ENCODE data around the gene MALRD1.

Gene MALRD1

DNA sequence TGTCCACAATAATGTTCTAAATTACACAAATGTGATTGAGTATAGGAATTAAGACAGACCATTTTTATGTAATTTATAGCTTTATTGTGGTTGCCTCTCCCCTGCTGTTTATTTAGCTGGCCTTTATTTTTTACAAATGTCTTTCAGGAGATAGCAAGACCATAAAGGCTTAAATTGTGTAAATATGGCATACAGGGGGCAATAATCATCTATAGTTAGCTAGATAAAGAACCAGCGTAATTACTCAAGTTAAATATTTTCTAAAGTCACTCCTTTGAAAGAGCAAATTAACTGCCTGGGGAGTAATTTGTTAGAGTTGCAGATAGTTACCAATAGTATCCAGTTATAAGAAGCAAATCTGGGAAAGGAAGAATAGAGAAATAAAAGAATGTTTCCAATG lies at the start of gene MALRD1:
MALRD1 (plus strand) TSS at position 313 of the 400 bp plus-strand sequence. CDS start 138 bp downstream, outside the sequence.
- DNase-seq (ENCODE audit: low read depth in 2 of 2, low spot score in 1 of 2), result no peak

DNA sequence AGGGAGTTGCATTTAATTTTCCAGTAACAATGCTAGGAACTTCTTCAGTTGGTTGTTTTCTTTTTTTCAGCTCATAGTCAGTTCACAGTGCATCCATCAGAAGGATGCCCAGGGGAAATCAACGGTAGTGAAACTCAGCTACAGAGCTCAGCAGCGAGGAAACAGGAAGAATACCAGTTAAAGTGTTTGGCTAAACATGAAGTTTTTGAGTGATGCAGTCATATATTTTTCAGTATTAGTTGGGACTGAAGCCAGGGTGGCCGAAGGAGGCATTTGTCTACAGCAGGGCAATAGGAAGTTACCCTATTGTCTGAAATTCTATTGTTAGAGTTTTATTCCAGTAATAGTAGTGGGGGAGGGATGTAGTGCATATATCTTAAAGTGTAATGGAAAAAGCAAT lies 45.3 kb upstream of the MALRD1 start:
- no peak for DNase-seq (ENCODE audit: low read depth in 2 of 2, low spot score in 1 of 2)

- DNase-seq (ENCODE audit: low read depth in 2 of 2, low spot score in 1 of 2), result no peak
These were observed 36.5 kb upstream of the MALRD1 start for GRCh38 chr10:19012111-19012510.

GRCh38 chr10:19014034-19014433 lies 34.6 kb upstream of the MALRD1 start:
- DNase-seq (ENCODE audit: low read depth in 2 of 2, low spot score in 1 of 2), result no peak

GRCh38 chr10:19014498-19014897 lies 34.1 kb upstream of the MALRD1 start:
- no peak for DNase-seq (ENCODE audit: low read depth in 2 of 2, low spot score in 1 of 2)

GRCh38 chr10:19017116-19017890 lies 31.3 kb upstream of the MALRD1 start:
- DNase-seq (ENCODE audit: low read depth in 2 of 2, low spot score in 1 of 2), result no peak

GRCh38 chr10:19021162-19021561 lies 27.4 kb upstream of the MALRD1 start:
- no peak for DNase-seq (ENCODE audit: low read depth in 2 of 2, low spot score in 1 of 2)

GRCh38 chr10:19024611-19025010 lies 24.0 kb upstream of the MALRD1 start:
- DNase-seq (ENCODE audit: low read depth in 2 of 2, low spot score in 1 of 2), result no peak

GRCh38 chr10:19031763-19032162 lies 16.8 kb upstream of the MALRD1 start:
- no peak for DNase-seq (ENCODE audit: low read depth in 2 of 2, low spot score in 1 of 2)

DNA sequence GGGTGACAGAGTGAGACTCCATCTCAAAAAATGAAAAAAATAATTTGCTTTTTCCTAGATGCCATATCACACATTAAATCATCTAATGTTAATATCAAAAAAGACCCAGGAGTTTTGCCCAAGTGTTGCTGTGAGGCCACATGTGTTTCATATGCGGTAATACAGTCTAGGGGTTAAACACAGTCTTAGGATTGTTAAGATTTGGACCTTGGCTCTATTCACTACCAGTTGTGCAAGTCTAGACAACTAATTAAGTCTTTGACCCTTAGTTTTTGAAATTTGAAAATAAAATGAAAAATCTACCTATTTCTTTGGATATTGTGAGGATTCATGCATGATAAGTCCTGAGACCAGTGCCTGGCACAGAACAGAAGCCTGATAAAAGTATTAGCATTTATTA lies 14.9 kb upstream of the MALRD1 start:
- no peak for DNase-seq (ENCODE audit: low read depth in 2 of 2, low spot score in 1 of 2)

- DNase-seq (ENCODE audit: low read depth in 2 of 2, low spot score in 1 of 2), result no peak
These were observed 7.4 kb upstream of the MALRD1 start for GRCh38 chr10:19041171-19041570.

GRCh38 chr10:19043431-19043830 lies 5.2 kb upstream of the MALRD1 start:
- DNase-seq (ENCODE audit: low read depth in 2 of 2, low spot score in 1 of 2), result no peak

DNA sequence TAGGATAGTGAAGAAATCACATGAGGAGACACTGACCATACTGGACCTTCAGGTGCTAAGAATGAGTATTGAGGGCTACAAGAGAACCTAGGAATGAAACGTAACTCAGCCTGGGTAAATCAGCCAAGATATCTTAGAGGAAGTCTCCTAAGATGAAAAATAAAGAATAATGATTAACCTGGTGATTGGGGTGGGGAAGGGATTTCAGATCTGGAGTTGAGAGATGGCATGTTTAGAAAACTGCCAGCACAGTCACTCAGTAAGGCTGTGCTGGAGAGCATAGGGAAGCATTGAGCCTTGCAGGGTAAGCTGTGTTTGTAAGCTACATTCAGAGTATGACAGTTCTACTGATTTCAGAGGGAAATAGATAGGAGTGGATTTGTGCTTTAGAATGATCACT lies 1.9 kb upstream of the MALRD1 start:
- no peak for DNase-seq (ENCODE audit: low read depth in 2 of 2, low spot score in 1 of 2)

DNA sequence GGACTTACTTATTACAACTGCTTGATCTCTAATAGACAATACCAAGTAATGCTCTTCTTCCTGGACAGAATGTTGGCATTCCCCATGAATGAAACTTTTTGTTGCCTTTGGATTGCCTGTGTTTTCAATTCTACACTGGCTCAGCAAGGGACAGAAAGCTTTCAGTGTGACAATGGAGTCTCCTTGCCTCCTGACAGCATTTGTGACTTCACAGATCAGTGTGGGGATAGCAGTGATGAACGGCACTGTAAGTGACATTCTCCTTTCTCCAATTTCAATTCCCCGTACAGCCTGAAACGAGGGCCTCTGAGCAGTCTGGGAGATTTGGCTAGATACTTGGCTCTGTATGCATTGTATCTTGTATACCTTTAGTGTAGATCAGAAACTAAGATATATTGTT lies 290 bp downstream of the MALRD1 start:
- no peak for DNase-seq (ENCODE audit: low read depth in 2 of 2, low spot score in 1 of 2)

DNA sequence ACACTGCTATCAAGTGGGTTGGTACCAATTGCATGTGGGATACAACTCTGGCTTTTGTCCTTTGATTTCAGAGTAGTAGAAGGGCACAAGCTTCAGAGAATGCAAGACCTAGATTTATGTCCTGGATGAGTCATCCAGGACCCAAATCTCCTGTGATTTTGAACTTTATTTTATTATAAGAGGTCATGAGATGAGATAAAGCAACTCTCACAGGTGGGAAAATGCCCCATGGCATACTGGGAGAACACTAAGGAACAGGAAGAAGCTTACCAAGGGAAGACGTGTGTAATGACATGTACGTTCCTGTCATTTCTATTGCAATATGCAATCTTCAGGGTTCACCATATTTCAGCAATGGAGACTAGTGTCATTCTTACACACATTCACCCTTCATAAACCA lies 966 bp downstream of the MALRD1 start:
- no peak for DNase-seq (ENCODE audit: low read depth in 2 of 2, low spot score in 1 of 2)

DNA sequence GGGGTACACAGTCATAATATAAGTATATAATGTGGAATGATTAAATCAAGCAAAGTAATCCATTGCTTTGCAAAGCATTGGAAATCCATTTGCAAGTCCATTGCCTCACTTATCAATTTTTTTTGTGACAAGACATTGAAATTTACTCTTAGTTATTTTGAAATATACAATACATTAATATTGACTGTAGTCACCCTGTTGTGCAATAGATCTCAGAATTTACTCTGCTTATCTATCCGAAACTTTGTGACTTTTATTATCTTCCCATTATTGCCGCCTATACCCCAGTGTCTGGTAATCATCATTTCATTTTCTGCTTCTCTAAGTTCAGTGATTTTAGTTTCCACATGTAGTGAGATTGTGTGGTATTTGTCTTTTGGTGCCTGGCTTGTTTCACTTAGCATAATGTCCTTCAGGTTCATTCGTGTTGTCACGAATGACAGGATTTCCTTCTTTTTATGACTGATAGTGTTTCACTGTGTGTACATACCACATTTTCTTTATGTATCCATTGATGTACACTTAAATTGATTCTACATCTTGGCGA lies 5.8 kb downstream of the MALRD1 start:
- no peak for DNase-seq (ENCODE audit: low read depth in 2 of 2, low spot score in 1 of 2)

DNA sequence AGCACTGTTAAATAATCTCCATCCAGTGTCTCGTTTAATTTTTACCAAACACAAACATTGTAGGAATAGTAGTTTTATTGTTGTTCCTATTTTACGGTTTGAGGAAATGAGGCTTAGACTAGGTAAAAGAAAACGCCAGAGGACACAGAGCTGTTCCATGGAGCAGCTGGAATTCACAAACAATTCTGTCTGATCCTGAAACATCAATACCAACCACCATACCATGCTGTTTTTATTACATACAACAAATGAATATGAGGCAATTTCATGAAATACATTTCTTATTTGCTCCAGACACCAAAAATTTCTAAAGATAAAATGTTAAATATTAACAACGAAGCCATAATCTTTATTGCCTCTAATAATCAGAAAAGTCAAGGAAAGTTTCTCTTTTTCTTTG lies 9.4 kb downstream of the MALRD1 start:
- DNase-seq (ENCODE audit: low read depth in 2 of 2, low spot score in 1 of 2), result no peak

- no peak for DNase-seq (ENCODE audit: low read depth in 2 of 2, low spot score in 1 of 2)
These were observed 15.4 kb downstream of the MALRD1 start for GRCh38 chr10:19063986-19064385.

GRCh38 chr10:19071946-19072345 lies 23.3 kb downstream of the MALRD1 start:
- no peak for DNase-seq (ENCODE audit: low read depth in 2 of 2, low spot score in 1 of 2)

DNA sequence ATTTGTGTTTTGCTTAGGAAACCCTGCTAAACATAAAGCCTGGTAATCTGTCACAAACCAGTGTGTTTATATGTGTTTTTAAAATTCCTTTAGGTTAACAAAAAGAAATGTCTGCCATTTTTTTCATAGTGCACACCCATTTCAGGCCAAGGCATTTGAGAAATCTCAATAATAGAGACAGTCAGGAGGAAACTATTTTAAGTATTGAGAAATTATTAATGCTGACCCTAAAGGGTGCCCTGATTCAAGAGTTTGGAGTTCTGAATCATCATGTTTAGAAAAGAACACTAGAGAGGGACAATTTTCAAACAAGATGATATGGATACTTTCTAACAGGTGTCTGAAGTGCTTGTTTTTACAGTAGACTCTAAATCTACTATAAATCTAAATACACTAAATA lies 28.7 kb downstream of the MALRD1 start:
- no peak for DNase-seq (ENCODE audit: low read depth in 2 of 2, low spot score in 1 of 2)

GRCh38 chr10:19096501-19097073 lies 48.0 kb downstream of the MALRD1 start:
- no peak for DNase-seq (ENCODE audit: low read depth in 2 of 2, low spot score in 1 of 2)

GRCh38 chr10:19097151-19097550 lies 48.5 kb downstream of the MALRD1 start:
- no peak for DNase-seq (ENCODE audit: low read depth in 2 of 2, low spot score in 1 of 2)

DNA sequence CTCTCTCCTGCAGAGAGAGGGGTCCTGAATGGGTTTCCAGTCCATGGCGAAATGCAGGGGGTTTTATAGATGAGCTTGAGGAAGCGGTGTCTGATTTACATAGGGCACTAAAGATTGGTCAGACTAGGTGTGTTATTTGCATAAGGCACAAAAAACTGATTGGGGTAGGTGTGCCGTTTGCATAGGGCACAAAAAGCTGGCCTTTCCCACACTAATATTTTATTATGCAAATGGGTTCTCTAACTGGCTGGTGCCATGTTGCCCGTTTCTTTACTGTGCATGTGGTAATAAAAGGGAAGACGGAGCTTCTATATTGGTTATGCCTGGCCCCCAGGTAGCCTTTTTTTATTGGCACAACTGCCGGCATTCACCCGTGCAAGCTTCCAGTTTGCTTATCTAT lies 50.2 kb downstream of the MALRD1 start:
- DNase-seq (ENCODE audit: low read depth in 2 of 2, low spot score in 1 of 2), result no peak
